GM18867 (cell line): ENCODE data around the gene B9D2.

ENCODE experiments used
- ATAC-seq: cut with Tn5 transposase; IDR thresholded peaks from one replicate; pipeline ENCODE4 v1.9.1; 2021; ENCODE audit warnings: mild to moderate bottlenecking, moderate library complexity; ENCODE audit not compliant: unreplicated experiment

Gene B9D2

DNA sequence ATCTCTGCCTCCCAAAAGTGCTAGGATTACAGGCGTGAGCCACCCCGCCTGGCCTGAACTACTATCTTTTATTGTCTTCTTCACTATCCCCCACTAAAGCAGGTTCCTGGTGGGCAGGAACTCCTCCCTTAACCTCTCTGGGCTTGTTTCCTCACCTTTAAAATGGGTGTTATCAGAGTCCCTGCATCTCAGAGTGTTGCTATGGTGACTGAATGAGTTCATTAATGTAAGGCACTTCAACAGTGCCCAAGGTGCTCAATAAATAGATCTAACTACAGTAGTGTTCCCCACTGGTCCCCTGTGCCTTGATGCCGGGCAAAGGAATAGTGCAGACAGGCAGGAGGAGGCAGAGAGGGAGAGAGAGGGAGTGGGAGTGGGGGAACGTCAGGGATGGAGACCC lies 33.5 kb downstream of the B9D2 start:
- ATAC-seq, result no peak

DNA sequence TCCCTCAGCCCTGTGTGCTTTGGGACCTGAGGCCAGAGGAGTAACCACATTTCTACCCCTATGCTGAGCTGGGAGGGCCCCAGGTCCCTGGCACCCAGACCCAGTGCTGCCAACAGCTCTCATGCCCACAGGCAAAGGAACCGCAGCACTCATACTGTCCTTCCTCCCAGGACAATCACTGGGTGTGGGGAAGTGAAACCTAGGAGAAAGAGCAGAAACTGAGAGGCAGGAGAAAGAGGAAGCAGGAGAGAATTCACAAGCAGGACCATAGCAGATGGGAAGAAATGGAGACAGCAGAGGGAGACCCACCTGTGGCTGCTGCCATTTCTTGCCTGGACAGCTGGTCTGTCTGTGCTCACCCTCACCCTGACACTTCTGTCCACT lies 35.1 kb downstream of the B9D2 start:
- no peak for ATAC-seq

DNA sequence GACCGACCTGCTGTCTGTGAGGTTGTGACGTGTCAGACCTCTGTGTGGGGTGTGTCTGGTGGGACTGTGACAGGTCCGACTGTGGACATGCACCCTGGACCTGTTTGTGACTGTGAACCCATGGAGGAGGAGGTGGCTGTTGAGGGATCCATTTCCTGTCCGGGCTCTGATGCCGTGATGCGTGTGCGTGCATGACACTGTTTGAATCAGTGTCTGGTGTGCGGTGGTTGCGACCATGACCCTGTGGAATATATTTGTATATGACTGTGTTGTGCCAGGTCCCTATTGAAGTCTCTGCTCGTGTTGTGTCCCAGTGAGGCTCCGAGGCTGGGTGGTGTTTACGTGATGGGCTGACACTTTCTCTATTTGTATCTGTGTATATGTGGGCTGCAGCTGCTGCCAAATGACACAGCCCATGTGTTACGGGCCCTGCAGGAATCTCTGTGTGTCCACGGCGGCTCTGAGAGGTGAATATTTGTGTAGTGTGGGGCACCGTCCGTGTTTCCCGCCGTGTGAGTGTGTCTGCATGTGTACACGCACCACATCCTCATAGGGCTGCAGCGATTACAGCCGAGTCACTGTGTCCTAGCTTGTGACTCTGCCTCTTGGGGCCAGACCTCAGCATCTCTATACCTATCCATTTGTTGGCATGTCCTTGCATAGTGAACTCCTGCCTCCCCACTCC lies 35.6 kb downstream of the B9D2 start:
- peak; percentile 12 for ATAC-seq

DNA sequence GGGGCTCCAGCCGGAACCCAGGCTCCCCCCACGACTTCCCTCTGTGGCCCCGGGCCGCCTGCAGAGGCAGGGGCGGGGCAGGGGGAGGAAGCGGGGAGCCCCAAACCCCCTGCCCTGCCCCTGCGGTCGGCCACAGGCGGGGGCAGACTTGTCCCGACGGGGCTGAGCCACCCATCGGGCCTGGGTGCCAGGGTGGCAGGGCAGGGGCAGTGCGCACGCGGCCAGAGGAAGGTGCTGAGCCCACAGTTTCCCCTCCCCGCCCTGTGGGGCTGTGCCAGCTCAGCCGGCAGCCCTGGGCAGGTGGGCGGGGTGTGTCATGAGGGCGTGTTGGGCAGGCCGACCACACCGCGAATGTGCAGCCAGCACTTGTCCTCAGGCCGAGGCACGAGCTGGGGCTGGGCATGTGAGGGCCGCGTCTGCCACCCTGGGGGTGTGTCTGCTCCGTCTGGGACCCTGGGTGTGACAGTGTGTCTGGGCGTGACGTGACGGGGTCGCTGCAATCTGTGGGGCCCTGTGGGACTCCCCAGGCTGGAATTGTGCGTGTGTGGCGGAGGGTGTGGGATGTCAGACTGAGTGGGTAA lies 36.3 kb downstream of the B9D2 start:
- ATAC-seq, result peak; percentile 69

DNA sequence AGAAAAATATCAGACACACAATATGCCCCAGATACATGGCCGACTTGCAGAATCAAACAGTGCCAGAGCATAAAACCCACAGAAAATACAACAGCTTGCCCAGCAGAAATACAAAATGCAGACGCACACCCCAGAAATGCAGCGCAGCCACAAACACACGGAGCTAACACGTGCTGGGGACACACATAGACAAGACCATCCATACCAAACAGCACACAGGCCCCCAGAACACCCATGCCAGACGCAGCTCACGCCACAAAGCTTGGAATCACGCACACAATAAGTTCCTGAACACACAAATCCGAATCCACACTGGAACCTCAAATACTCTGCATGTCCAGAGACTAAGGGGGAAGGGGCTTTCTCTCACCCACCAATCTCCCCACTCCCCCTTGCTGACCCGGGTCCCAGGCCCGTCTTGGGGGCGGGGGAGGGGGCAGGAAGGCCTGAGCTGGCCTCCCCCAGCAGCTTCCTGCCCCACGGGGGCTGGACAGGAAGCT lies 36.8 kb downstream of the B9D2 start:
- no peak for ATAC-seq

DNA sequence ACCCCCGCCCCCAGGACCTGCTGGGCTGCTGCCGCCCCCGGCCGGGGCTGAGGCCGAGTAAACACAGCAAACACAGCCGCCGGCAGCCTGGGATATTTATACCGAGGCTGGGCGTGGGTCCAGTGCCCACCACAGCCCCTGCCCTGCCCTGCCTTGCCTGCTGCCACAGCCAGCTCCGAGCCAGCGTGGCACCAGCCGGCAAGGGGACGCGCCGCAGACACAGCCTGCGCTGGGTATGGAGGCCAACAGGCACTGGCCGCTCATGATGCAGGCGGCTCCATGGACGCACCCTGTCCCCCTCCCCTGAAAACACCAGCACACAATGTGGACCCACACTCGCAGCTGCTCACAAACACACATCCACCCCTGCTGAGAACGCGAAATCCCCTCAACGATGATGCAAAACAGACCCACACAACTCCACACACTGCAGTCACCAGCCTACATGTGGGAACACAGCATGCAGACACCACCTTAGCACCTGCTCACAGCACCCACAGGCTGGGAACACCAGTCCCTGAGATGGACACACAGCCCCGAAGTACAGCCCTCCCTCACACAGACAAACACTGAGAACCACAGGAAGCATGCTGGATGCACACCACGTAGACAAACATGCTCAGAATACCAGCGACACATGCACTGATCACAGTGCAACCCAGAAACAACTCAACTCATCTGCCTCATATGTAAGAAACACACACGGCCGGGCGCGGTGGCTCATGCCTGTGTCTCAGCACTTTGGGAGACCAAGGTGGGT lies 37.8 kb downstream of the B9D2 start:
- no peak for ATAC-seq

DNA sequence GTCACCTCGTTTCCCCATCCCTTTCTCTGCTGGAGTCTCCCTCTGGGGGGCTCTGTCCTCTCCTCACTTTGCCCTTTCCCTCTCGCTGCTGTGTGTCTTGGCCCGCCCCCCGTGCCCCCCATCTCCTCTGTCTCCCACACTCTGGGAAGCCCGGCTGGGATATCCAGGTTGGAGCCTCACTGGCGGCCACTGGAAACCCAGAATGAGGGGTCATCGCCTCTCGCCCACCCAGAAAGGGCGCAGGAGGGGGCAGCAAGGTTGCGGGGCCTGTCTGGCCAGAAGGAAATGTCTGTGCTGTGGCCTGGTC lies 38.4 kb downstream of the B9D2 start:
- no peak for ATAC-seq

DNA sequence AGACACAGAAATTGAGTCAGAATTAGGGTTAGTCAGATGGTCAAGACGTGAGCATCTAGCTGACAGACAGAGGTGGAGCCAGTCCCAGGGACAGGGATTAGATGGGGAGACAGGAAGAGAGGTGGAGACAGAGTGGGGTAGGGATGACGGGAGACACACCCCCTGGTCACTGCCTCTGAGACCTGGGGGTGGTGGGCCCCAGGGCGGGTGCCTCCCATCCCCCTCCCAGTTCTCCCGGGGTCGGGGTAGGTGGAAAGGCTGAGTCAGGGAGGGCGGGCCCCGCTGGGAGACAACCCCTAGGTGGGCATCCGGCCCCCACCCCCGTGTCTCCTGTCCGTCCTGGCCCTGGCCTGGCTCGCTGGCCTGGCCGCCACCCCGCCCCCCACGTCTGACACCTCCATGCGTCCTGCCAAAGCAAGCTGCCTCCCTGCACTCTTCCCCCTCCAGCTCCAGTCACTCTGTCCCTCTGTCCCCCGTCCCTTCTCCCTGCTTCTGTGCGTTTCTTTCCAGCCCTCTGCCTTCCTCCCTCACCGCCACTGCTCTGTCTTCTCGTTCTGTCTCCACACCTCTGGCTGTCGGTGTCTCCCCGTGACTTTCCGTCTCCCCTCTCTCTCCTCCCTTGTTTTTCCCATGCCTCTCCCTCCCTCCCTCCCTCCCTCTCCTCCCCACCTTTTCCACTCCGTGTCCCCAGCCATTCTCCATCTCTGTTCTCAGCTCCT lies 38.9 kb downstream of the B9D2 start:
- no peak for ATAC-seq

DNA sequence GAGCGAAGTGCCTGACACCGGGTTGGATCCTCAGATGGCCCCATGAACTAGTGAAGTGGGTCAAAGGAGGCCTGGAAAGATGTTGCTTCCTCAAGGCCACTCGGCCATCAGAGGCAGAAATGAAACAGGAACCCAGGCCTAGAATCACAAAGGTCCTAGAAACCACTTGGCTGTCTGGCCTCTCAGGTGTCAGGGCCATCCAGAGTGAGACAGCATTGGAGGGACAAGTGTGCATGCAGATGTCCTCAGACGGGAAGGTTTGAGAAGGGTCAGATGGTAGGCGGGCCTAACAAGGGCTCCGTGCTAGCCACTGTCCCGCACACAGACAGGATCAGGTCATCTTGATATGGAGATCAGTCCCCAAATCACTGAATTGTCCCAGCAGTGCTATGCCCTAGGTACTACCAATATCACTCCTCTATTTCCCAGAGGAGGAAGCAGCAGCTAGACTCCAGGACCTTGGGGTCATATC lies 39.7 kb downstream of the B9D2 start:
- ATAC-seq, result no peak

DNA sequence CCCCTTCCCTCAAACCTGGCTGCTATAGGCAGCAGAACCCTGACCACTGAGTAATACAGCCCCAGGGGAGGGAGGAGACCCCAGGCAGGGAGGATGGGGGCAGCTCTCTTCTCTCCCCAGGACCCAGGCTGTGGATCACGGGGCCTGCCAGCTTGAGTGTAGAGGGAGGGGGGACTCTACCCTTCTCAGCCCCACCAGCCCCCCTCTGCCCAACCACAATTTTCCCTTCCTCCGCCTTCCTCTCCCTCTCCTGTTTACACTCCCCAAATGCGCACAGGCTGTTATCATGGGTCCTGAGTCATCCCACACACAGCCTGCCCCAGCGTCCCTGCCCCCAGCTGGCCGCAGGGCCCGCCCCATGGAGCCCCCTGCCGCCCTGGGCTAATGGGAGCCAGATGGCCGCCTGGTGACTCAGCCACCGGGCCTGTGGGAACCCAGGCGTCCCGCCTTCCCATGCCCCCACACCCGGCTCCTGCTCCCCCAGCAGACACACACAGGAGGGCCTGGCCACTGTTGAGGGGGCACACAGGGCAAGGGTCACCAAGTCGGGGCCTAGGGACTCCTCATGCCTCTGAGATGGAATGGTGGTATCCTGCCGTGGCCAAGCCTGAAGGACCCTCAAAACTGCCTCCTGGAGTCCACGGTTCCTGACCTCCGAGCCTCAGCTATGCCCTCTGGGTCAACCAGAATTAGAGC lies 40.4 kb downstream of the B9D2 start:
- no peak for ATAC-seq

DNA sequence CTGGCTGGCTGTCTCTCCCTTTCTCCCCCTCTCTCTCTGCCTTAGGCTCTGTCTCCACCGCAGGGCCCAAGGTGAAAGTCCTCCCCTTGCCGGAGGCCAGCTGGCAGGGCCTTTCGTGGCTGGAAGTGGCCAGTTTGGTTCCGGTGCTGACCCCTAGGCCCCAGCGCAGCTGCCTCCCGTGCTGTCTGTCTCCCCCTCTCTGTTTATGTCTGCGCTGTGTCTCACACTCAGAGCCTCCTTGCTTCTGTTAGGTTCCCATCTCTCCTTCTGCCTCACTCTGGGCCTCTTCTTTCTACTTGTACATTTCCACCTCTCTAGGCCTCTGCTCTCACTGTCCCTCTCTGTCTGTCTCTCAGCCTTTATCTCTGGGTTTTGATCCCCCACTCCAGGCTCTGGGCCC lies 40.9 kb downstream of the B9D2 start:
- no peak for ATAC-seq

DNA sequence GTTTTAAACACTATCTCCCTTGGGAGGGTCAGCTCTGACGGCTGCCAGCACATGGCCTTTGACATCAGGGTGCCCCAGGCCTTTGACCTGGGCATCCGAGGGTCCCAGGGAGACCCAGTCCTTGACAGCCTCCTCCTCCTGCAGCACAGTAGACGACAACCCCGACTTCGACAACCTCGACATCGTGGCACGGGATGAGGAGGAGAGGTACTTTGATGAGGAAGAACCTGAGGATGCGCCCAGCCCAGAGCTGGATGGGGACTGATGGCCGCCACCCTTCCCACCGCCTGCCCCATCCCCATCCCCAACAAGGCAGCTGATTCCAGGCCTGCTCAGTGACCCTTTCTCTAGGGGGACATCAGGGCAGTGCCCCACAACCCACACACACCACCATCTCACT lies 41.5 kb downstream of the B9D2 start:
- ATAC-seq, result no peak

DNA sequence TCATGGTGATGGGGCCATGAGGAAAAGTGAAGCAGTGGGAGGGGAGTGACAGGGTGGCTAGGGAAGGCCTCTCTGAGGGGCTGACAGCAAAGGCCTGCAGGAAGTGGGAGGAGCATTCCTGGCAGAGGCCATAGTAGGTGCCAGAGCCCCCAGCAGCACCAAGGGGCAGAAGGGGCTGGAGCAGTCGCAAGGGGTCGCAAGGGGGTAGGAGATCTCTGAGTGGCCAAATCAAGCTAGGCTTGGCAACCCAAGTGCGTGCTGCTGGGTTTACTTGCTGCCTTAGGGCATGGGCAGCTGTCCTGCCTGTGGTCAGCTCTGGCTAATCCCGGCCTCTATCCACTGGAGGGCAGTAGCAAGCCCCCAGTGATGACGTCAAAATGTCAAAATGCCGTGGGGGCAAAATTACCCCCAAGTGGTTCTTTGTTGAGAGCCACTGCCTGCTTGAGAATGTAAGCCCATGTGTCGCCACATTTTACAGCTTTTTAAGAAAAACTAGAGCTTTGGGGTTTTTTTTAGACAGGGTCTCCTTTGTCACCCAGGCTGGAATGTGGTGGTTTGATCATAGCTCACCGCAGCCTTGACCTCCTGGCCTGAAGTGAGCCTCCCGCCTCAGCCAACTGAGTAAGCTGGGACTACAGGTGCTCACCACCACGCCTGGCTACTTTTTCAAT lies 42.2 kb downstream of the B9D2 start:
- no peak for ATAC-seq

DNA sequence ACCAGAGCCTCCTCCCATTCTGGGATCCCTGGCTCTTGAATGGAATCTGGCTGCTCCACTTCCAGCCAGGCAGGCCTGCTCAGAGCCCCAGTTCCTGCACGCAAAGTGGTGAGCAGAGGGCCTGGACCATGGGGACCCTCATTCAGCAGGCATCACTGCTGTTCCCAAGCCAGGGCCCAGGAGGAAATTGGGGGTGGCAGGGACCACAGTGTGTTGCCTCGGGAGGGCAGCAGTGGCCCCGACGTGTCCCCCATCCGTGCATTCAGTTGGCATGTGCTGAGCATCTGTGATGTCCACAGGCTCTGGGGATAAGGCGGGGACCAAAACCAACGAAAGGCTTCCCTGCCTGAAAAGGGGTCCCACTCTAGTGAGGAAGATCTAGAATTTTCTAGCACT lies 42.7 kb downstream of the B9D2 start:
- no peak for ATAC-seq

DNA sequence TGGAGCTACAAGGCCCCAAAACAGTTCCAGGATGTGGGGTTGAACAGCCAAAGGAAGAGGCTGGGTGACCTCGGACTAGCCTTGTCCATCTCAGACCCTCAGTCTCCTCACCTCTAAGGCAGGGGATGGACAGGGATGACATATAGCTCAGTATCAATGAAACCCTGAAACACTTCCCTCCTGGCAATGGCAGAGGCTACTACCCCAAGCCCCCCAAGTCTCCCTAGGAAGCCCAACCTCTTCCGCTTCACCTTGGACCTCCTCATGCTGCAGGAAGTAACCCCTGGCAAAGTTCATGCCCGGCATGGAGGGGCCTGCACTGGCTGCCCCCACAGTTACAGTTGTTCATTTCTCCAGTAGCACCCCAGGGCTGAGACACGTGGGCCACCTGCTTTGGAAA lies 43.4 kb downstream of the B9D2 start:
- no peak for ATAC-seq

DNA sequence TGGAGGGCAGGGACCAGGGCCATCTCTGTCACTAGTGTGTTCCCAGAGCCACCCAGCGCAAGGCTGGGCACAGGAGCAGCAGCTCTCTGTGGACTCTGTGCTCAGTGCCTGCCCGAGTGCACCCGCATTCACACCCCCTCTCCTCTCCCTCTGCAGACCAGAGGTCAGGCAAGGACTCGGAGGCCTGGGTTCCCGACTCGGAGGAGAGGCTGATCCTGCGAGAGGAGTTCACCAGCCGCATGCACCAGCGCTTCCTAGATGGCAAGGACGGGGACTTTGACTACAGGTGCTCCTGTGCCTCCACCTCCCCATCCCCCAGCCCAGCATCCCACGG lies 43.8 kb downstream of the B9D2 start:
- ATAC-seq, result no peak

DNA sequence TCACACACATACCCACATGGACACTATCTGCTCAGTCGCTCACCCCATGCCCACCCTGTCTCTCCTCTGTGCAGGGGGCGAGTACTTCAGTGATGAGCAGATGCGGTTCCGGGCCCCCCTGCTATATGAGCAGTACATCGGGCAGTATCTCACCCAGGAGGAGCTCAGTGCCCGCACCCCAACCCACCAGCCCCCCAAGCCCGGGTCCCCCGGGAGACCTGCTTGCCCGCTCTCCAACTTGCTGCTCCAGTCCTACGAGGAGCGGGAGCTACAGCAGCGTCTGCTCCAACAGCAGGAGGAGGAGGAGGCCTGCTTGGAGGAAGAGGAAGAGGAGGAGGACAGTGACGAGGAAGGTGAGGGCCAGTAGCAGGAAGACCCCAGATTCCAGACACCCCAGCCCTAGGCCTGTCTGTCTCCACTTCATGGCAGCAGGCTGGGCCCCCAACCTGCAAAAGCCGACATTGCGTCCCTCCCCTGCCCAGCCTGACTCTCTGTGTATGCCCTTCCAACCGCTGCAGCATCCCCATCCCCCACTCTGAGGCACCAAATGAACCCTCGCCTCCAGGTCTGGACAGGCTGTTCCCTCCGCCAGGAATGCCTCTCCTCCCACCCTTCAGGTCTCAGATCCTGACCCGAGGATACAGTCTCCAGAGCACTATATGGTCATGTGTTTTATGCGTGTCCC lies 44.3 kb downstream of the B9D2 start:
- ATAC-seq, result no peak

DNA sequence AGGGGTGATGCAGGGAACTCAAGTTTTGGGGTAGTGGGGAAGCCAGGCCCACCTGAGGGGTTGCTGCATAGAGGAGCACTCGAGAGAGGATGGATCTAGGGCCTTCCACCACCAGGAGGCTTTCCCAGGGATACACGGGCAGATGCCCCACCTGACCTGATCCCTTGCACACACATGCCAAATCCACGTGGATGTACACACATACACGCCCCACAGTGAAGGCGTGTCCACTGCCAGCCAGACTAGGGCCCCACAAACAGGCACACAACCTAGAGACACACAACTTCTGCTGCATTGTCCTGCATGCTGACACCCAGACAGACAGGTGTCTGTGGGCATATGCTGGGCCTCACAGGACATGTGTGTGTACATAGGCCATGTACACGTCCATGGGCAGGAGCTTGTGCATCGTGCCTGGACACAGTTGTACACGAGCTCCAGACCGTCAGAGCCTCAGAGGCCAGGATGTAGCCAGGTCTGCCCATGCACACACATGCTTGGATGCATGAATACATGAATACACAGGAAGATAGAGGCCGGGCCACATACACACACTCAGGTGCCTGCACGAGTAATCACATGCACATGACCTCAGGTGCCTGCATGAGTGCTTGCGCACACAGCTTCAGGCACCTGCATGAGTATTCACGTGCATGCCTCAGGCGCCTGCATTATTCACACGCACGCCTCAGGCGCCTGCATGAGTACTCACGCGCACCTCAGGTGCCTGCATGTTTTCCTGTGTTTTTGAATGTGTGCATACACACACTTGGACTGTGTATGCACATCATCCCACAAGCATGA lies 45.1 kb downstream of the B9D2 start:
- ATAC-seq, result no peak

DNA sequence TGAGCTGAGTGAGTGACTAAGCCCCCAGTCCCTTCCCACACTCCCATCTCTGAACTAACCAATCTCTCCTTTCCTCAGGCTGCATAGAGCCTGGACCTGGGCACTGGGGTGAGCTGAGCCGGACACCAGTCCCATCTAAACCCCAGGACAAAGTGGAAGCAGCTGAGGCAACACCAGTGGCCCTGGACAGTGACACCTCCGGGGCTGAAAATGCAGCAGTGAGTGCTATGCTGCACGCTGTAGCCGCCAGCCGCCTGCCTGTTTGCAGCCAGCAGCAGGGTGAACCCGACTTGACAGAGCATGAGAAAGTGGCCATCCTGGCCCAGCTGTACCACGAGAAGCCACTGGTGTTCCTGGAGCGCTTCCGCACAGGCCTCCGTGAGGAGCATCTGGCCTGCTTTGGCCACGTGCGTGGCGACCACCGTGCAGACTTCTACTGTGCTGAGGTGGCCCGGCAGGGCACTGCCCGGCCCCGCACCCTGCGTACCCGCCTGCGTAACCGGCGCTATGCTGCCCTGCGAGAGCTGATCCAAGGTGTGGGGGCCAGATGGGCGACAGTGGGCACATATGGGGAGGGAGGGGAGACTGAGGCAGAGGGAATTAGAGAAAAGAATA lies 47.5 kb downstream of the B9D2 start:
- ATAC-seq, result no peak
